HepG2 (cell line): ENCODE measurements around the gene FBXL7. TPM values are rescaled to one million over a fixed set of nuclear protein-coding genes. Genes with fewer than 3 reads are reported as not detected.

Source experiments
- ATAC-seq: fragments of 200-7000 bp; cut with Tn5 transposase; 3 replicates; pipeline ENCODE4 v1.9.1; 2020; ENCODE audit warnings: mild to moderate bottlenecking, moderate library complexity
- BruUV-seq: library from RNA; stranded (reverse); fragments of 400-500 nt; replicated peaks from 2 replicates; lab custom pipeline; 2021; lab: Mats Ljungman, UMichigan
- CTCF ChIA-PET: fragments of 300-600 bp; formaldehyde crosslinking; extraction: SDS; loops from one replicate; lab custom pipeline; 2021; ENCODE audit warnings: low total read pairs, inconsistent platforms, low intra/inter-chr PET ratio; lab: Yijun Ruan, JAX
- POLR2A ChIA-PET: fragments of 350-600 bp; sonication (Branson Sonifier 250); formaldehyde crosslinking; loops from one replicate; lab custom pipeline; 2020; ENCODE audit warnings: antibody characterized with exemption, inconsistent platforms; lab: Yijun Ruan, JAX
- DNase-seq: peaks from one replicate; pipeline ENCODE4 v3.0.0-alpha.2; 2015; ENCODE audit warnings: low spot score
- FAIRE-seq: peaks from 3 replicates; lab custom pipeline; 2011; peaks lifted over from hg19 to GRCh38; lab: Jason Lieb, UNC
- H2AFZ ChIP-seq: one replicate; pipeline ENCODE4 v1.6.1; 2011; ENCODE audit warnings: low read length, inconsistent platforms
- H3K27ac ChIP-seq: fragments of 300-600 bp; 3 replicates; pipeline ENCODE4 v1.8.0; 2011; ENCODE audit warnings: mixed run types, mild to moderate bottlenecking, mixed read lengths, low read length, inconsistent platforms; ENCODE audit not compliant: insufficient read depth; ENCODE audit errors: extremely low read length
- H3K27me3 ChIP-seq, 2 experiments: fragments of 200-600 bp in 1 of 2; 2 replicates in 1 of 2; 3 replicates in 1 of 2; pipeline versions ENCODE4 v1.6.0 to v1.8.0; 2011; ENCODE audit warnings: low read length in 2 of 2, mild to moderate bottlenecking in 2 of 2, moderate library complexity in 2 of 2, inconsistent platforms in 1 of 2; ENCODE audit not compliant: insufficient read depth in 2 of 2, control insufficient read depth in 1 of 2
- H3K36me3 ChIP-seq, 2 experiments: fragments of 200-600 bp in 1 of 2; replicated peaks in 1 of 2; 2 replicates in 1 of 2; 3 replicates in 1 of 2; pipeline versions ENCODE4 v1.5.1 to v1.8.0; 2011; ENCODE audit warnings: low read length in 2 of 2, inconsistent platforms in 1 of 2; ENCODE audit not compliant: insufficient read depth in 2 of 2, control insufficient read depth in 1 of 2
- H3K4me1 ChIP-seq: 2 replicates; pipeline ENCODE4 v1.5.1; 2012; ENCODE audit warnings: low read length, inconsistent platforms; ENCODE audit not compliant: insufficient read depth
- H3K4me2 ChIP-seq: 2 replicates; pipeline ENCODE4 v1.6.0; 2011; ENCODE audit warnings: low read depth, low read length, inconsistent platforms
- H3K4me3 ChIP-seq, 3 experiments: fragments of 200-600 bp in 1 of 3; sonication (generic), shearing (Covaris generic) in 1 of 3; replicated peaks in 1 of 3; 2 replicates each; pipeline ENCODE4 v1.5.1; 2011 to 2016; ENCODE audit warnings: low read length in 3 of 3, inconsistent platforms in 2 of 3, low read depth in 2 of 3, mild to moderate bottlenecking in 2 of 3, control low read depth in 1 of 3, mixed read lengths in 1 of 3; ENCODE audit not compliant: insufficient read depth in 1 of 3
- H3K79me2 ChIP-seq: one replicate; pipeline ENCODE4 v1.6.1; 2011; ENCODE audit warnings: low read length, inconsistent platforms; ENCODE audit not compliant: insufficient read depth
- H3K9ac ChIP-seq: 2 replicates; pipeline ENCODE4 v1.6.0; 2011; ENCODE audit warnings: mild to moderate bottlenecking, low read depth, low read length, inconsistent platforms; ENCODE audit not compliant: insufficient read depth
- H3K9me3 ChIP-seq: 2 replicates; pipeline ENCODE4 v1.5.1; 2012; ENCODE audit warnings: mild to moderate bottlenecking, low read length
- H4K20me1 ChIP-seq: 2 replicates; pipeline ENCODE4 v1.6.0; 2011; ENCODE audit warnings: inconsistent platforms, mild to moderate bottlenecking, low read length, moderate library complexity; ENCODE audit not compliant: insufficient read depth
- AKAP8 ChIP-seq: sonication (generic); formaldehyde crosslinking; IDR thresholded peaks from 2 replicates; pipeline ENCODE4 v1.5.1; 2020; ENCODE audit warnings: mild to moderate bottlenecking, missing genetic modification reagents
- CENPT ChIP-seq: sonication (generic); formaldehyde crosslinking; IDR thresholded peaks from 2 replicates; pipeline ENCODE4 v1.8.0; 2022; ENCODE audit warnings: low read depth, mild to moderate bottlenecking, moderate library complexity, missing genetic modification reagents
- E2F5 ChIP-seq: sonication (generic); formaldehyde crosslinking; conservative IDR thresholded peaks from 2 replicates; pipeline ENCODE4 v1.4.0; 2020; ENCODE audit warnings: missing genetic modification reagents
- ERF ChIP-seq: IDR thresholded peaks from 2 replicates; pipeline ENCODE4 v1.6.1; 2018; ENCODE audit warnings: missing biosample characterization, missing genetic modification reagents
- FOXA1 ChIP-seq, 2 experiments: fragments of 450-650 bp in 1 of 2; sonication (generic) in 1 of 2; formaldehyde crosslinking in 1 of 2; IDR thresholded peaks; 2 replicates each; pipeline versions ENCODE4 v1.4.0 to v1.6.1; 2016 to 2020; ENCODE audit warnings: missing genetic modification reagents in 1 of 2
- HDAC1 ChIP-seq: sonication (generic); formaldehyde crosslinking; IDR thresholded peaks from 2 replicates; pipeline ENCODE4 v1.5.1; 2020; ENCODE audit warnings: mild to moderate bottlenecking, missing genetic modification reagents
- MIER3 ChIP-seq: IDR thresholded peaks from 2 replicates; pipeline ENCODE4 v1.6.1; 2016; ENCODE audit warnings: missing compliant biosample characterization, borderline replicate concordance
- NBN ChIP-seq: fragments of 450-650 bp; conservative IDR thresholded peaks from 2 replicates; pipeline ENCODE4 v1.6.1; 2017
- NFIB ChIP-seq: sonication (generic); formaldehyde crosslinking; IDR thresholded peaks from 2 replicates; pipeline ENCODE4 v1.9.0; 2021; ENCODE audit warnings: missing genetic modification reagents, mild to moderate bottlenecking, borderline replicate concordance
- PLRG1 ChIP-seq: fragments of 450-650 bp; conservative IDR thresholded peaks from 2 replicates; pipeline ENCODE4 v1.6.1; 2016
- RBAK ChIP-seq: sonication (generic); formaldehyde crosslinking; IDR thresholded peaks from 2 replicates; pipeline ENCODE4 v1.5.1; 2020; ENCODE audit warnings: mild to moderate bottlenecking, missing genetic modification reagents
- SP1 ChIP-seq, 2 experiments: fragments of 450-650 bp in 1 of 2; sonication (generic) in 1 of 2; formaldehyde crosslinking in 1 of 2; IDR thresholded peaks; 2 replicates each; pipeline versions ENCODE4 v1.4.0 to v1.6.1; 2016 to 2020; ENCODE audit warnings: missing genetic modification reagents in 1 of 2
- TCF7L2 ChIP-seq: IDR thresholded peaks from 2 replicates; pipeline ENCODE4 v1.6.1; 2011; ENCODE audit warnings: mild to moderate bottlenecking, low read depth, low read length, moderate library complexity
- ZNF282 ChIP-seq: fragments of 450-650 bp; IDR thresholded peaks from 2 replicates; pipeline ENCODE4 v1.6.1; 2018; ENCODE audit not compliant: partially characterized antibody
- ZNF446 ChIP-seq: sonication (generic); formaldehyde crosslinking; IDR thresholded peaks from 2 replicates; pipeline ENCODE4 v1.5.0; 2020; ENCODE audit warnings: mild to moderate bottlenecking, missing genetic modification reagents
- WGBS: methylation state at CpG from one replicate; pipeline ENCODE4 v1.1.6; 2017; ENCODE audit warnings: low lambda C conversion rate; 5-methylcytosine and 5-hydroxymethylcytosine counted together
- in situ Hi-C: cut with HindIII; loops from 2 replicates; pipeline ENCODE4 v1.10.0; 2017; ENCODE audit warnings: low pct_unique_long_range_greater_than_20kb; ENCODE audit not compliant: extremely low pct_ligation_motif_present
- intact Hi-C: fragments of 100-400 bp; cut with micrococcal nuclease; formaldehyde crosslinking; loops from one replicate; pipeline ENCODE4 v1.10.0; 2022; ENCODE audit not compliant: unreplicated experiment
- polyA plus RNA-seq, 8 experiments: library from polyadenylated mRNA; depleted of rRNA in 3 of 8; stranded (reverse) in 7 of 8; unstranded in 1 of 8; fragments of >200 nt; fragmentation: Illumina TruSeq in 4 of 8; extraction: Trizol in 4 of 8; gene quantifications; 2 replicates each; pipeline versions ENCODE4 v1.2.1 to v1.2.3, GENCODE V29; 2011 to 2016; ENCODE audit warnings: low read depth in 4 of 8, missing spikeins in 1 of 8, mixed read lengths in 1 of 8; ENCODE audit not compliant: insufficient read depth in 1 of 8
- total RNA-seq, 5 experiments: library from RNA; depleted of rRNA; stranded (reverse); fragments of >200 nt; fragmentation: Illumina TruSeq; extraction: Trizol; gene quantifications; 2 replicates each; pipeline ENCODE4 v1.2.3, GENCODE V29; 2016; ENCODE audit warnings: low read depth in 1 of 5
- TF ChIP-seq, protein P1 (sequence below): IDR thresholded peaks from 2 replicates; pipeline ENCODE4 v1.6.1; 2016; ENCODE audit warnings: low read depth, missing genetic modification reagents, missing compliant biosample characterization
- TF ChIP-seq, protein P2 (sequence below): sonication (generic); formaldehyde crosslinking; IDR thresholded peaks from 2 replicates; pipeline ENCODE4 v1.5.1; 2020; ENCODE audit warnings: mild to moderate bottlenecking, missing genetic modification reagents, borderline replicate concordance

Gene FBXL7
- total and polyA plus RNA-seq, 2 of the 13 experiments (the other 11 are each of a cell fraction or from before 2014, with no cell fraction given) = 0.07 TPM; not detected in 1

GRCh38 chr5:15560421-15560820, 60.4 kb downstream of the FBXL7 start:
- FAIRE-seq (no peak), ATAC-seq (no peak), DNase-seq (no peak)
- POLR2A ChIA-PET = no interaction called here
- Histone ChIP-seq H4K20me1 (no peaks in the 10 kb centered on the region), H3K27ac (no peak overlapping the region), H3K79me2 (no peaks in the 10 kb centered on the region), H3K4me1 (no peaks in the 10 kb centered on the region), H3K27me3 (no peaks in the 10 kb centered on the region), H3K9me3 (no peaks in the 10 kb centered on the region), H3K9ac (no peak overlapping the region), H3K36me3 (no peaks in the 10 kb centered on the region), H3K4me3 (no peak overlapping the region), H2AFZ (no peak overlapping the region), H3K4me2 (no peak overlapping the region)
- WGBS = 9% methylated on average over 3 of the region's 3 CpGs
- CTCF ChIA-PET = no interaction called here
- no TSS peak for BruUV-seq
- intact Hi-C loops = no loop called here
- in situ Hi-C loops = no loop called here
- TF ChIP-seq ZNF446 (CRISPR knock-in tag) (no peak), CENPT (CRISPR knock-in tag) (no peak), TCF7L2 (no peak), SP1 (IDR thresholded peaks at IDR 0.05) (no peak), SP1 (CRISPR knock-in tag; IDR thresholded peaks at IDR 0.05) (no peak), NFIB (CRISPR knock-in tag) (no peak), FOXA1 (IDR thresholded peaks at IDR 0.05) (no peak), FOXA1 (CRISPR knock-in tag; IDR thresholded peaks at IDR 0.05) (no peak), AKAP8 (CRISPR knock-in tag) (no peak), ERF (CRISPR knock-in tag) (no peak), PLRG1 (no peak), HDAC1 (CRISPR knock-in tag) (no peak), E2F5 (CRISPR knock-in tag) (no peak), RBAK (CRISPR knock-in tag) (no peak), ZNF282 (no peak), MIER3 (CRISPR knock-in tag) (no peak), NBN (no peak)
- TF ChIP-seq, protein P1, sequence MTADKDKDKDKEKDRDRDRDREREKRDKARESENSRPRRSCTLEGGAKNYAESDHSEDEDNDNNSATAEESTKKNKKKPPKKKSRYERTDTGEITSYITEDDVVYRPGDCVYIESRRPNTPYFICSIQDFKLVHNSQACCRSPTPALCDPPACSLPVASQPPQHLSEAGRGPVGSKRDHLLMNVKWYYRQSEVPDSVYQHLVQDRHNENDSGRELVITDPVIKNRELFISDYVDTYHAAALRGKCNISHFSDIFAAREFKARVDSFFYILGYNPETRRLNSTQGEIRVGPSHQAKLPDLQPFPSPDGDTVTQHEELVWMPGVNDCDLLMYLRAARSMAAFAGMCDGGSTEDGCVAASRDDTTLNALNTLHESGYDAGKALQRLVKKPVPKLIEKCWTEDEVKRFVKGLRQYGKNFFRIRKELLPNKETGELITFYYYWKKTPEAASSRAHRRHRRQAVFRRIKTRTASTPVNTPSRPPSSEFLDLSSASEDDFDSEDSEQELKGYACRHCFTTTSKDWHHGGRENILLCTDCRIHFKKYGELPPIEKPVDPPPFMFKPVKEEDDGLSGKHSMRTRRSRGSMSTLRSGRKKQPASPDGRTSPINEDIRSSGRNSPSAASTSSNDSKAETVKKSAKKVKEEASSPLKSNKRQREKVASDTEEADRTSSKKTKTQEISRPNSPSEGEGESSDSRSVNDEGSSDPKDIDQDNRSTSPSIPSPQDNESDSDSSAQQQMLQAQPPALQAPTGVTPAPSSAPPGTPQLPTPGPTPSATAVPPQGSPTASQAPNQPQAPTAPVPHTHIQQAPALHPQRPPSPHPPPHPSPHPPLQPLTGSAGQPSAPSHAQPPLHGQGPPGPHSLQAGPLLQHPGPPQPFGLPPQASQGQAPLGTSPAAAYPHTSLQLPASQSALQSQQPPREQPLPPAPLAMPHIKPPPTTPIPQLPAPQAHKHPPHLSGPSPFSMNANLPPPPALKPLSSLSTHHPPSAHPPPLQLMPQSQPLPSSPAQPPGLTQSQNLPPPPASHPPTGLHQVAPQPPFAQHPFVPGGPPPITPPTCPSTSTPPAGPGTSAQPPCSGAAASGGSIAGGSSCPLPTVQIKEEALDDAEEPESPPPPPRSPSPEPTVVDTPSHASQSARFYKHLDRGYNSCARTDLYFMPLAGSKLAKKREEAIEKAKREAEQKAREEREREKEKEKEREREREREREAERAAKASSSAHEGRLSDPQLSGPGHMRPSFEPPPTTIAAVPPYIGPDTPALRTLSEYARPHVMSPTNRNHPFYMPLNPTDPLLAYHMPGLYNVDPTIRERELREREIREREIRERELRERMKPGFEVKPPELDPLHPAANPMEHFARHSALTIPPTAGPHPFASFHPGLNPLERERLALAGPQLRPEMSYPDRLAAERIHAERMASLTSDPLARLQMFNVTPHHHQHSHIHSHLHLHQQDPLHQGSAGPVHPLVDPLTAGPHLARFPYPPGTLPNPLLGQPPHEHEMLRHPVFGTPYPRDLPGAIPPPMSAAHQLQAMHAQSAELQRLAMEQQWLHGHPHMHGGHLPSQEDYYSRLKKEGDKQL = no peak
- TF ChIP-seq, protein P2, sequence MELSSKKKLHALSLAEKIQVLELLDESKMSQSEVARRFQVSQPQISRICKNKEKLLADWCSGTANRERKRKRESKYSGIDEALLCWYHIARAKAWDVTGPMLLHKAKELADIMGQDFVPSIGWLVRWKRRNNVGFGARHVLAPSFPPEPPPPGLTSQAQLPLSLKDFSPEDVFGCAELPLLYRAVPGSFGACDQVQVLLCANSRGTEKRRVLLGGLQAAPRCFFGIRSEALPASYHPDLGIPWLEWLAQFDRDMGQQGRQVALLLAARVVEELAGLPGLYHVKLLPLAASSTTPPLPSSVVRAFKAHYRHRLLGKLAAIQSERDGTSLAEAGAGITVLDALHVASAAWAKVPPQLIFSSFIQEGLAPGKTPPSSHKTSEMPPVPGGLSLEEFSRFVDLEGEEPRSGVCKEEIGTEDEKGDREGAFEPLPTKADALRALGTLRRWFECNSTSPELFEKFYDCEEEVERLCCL = no peak
